ENCODE results near the gene JPH4. TPM values are rescaled to one million over a fixed set of nuclear protein-coding genes. Genes with fewer than 3 reads are reported as not detected.

Gene JPH4
- total and polyA plus RNA-seq, 2 donors (not counting 3 experiments of a cell fraction or from before 2014, with no cell fraction given): 0.06 TPM; not detected in 1

DNA sequence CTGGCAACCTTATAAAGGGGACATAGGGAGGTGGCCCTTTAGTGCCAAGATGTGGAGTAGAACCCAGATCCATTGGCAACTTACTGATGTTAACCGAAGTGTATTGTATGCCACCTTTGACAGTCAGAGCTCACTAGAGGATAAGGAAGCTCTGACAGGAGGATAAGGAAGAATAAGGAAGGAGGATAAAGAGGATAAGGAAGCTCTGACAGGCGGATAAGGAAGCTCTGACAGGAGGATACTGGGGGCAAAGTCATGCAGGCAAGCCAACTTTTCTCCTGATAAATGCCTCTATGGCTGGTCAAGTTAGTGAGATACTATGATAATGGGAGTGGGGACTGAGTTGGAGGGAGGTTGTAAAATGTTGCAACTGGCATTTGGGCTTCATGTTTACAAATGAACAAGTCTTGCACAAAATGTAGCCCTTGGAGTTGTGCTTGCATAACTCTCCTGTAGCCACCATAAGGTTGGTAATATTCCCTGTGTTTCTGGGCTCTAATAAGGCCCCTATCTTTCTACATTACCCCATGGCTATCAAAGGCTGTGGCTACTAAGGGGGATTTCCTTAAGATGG, 39.9 kb upstream of the JPH4 start:
- Histone ChIP-seq H3K4me2 (ENCODE audit: insufficient read depth, low read length) (no peak overlapping the region), H3K9me3 (replicated peaks; ENCODE audit: control insufficient read depth, insufficient read depth, low read length) (no peaks in the 10 kb centered on the region), H3K4me1 (ENCODE audit: control insufficient read depth, extremely low read depth, insufficient read depth, low read length) (no peaks in the 10 kb centered on the region), H4K20me1 (replicated peaks; ENCODE audit: control insufficient read depth, extremely low read depth, insufficient read depth, low read length) (no peaks in the 10 kb centered on the region), H3K27me3 (ENCODE audit: control insufficient read depth in 2 of 2, insufficient read depth in 2 of 2, low read length in 2 of 2) (peaks cover 2 to 4% of the 10 kb centered on the region in 2 experiments), H3K36me3 (ENCODE audit: control insufficient read depth in 2 of 2, extremely low read depth in 1 of 2, insufficient read depth in 2 of 2, low read length in 2 of 2) (no peaks in the 10 kb centered on the region), H3K4me3 (replicated peaks in 1 of 3; ENCODE audit: insufficient read depth in 1 of 3, low read depth in 1 of 3, low read length in 3 of 3) (no peak overlapping the region), H3K79me2 (ENCODE audit: control insufficient read depth, insufficient read depth, low read length) (no peaks in the 10 kb centered on the region), H3K9ac (replicated peaks; ENCODE audit: extremely low read depth, insufficient read depth, low read length) (no peak overlapping the region), H3K9me1 (replicated peaks; ENCODE audit: control insufficient read depth, extremely low read depth, insufficient read depth, low read length) (no peaks in the 10 kb centered on the region), H3K27ac (ENCODE audit: insufficient read depth, low read depth, low read length) (no peak overlapping the region), H2AFZ (ENCODE audit: low read depth, low read length) (no peak overlapping the region)
- dilution Hi-C loops (cut with MboI; ENCODE audit: extremely low pct_ligation_motif_present, low sequenced_read_pairs) (no loop called here), intact Hi-C loops (cut with micrococcal nuclease) (no loop called here)
- POLR2A ChIA-PET: no interaction called here
- CTCF ChIA-PET: interaction anchor here (1.1 kb wide), 1 partner anchor 13 kb away, joined by 5 read pairs; no protein-coding TSS in a partner anchor
- DNase-seq (ENCODE audit: low read depth, low spot score) (no peak), FAIRE-seq (no peak)
- TF ChIP-seq, protein P1, sequence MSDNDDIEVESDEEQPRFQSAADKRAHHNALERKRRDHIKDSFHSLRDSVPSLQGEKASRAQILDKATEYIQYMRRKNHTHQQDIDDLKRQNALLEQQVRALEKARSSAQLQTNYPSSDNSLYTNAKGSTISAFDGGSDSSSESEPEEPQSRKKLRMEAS (IDR thresholded peaks at IDR 0.05; ENCODE audit: insufficient read depth, insufficient read length): no peak
- TF ChIP-seq POLR2AphosphoS5 (IDR thresholded peaks at IDR 0.05; ENCODE audit: insufficient read depth, low read depth, low read length): no peak
- no peak for TF ChIP-seq EZH2 (IDR thresholded peaks at IDR 0.05; ENCODE audit: borderline replicate concordance, low read depth, low read length, severe bottlenecking)
- TF ChIP-seq, protein P2, sequence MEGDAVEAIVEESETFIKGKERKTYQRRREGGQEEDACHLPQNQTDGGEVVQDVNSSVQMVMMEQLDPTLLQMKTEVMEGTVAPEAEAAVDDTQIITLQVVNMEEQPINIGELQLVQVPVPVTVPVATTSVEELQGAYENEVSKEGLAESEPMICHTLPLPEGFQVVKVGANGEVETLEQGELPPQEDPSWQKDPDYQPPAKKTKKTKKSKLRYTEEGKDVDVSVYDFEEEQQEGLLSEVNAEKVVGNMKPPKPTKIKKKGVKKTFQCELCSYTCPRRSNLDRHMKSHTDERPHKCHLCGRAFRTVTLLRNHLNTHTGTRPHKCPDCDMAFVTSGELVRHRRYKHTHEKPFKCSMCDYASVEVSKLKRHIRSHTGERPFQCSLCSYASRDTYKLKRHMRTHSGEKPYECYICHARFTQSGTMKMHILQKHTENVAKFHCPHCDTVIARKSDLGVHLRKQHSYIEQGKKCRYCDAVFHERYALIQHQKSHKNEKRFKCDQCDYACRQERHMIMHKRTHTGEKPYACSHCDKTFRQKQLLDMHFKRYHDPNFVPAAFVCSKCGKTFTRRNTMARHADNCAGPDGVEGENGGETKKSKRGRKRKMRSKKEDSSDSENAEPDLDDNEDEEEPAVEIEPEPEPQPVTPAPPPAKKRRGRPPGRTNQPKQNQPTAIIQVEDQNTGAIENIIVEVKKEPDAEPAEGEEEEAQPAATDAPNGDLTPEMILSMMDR (IDR thresholded peaks at IDR 0.05; ENCODE audit: extremely low read depth in 1 of 2, insufficient read depth in 1 of 2, low read depth in 1 of 2, low read length in 2 of 2): no peak
- TF ChIP-seq FOS (IDR thresholded peaks at IDR 0.05; ENCODE audit: borderline replicate concordance, insufficient read depth, low read length): no peak
- TF ChIP-seq JUN (IDR thresholded peaks at IDR 0.05; ENCODE audit: borderline replicate concordance, insufficient read depth, insufficient read length, low read depth): no peak
- TF ChIP-seq MYC (IDR thresholded peaks at IDR 0.05; ENCODE audit: low read depth, low read length): no peak
- TF ChIP-seq POLR2A (IDR thresholded peaks at IDR 0.05; ENCODE audit: low read depth, low read length): no peak
- TF ChIP-seq GATA2 (IDR thresholded peaks at IDR 0.05; ENCODE audit: insufficient read depth, insufficient read length, low read depth, low read length): no peak
- BruUV-seq (replicated peaks): no TSS peak
